Trophoblast cell (in vitro differentiated cells and primary cell): ENCODE measurements around the gene ITPR1.
"Not testable (repeated sequence)": the region's sequence is repeated elsewhere in the genome, so short reads cannot be mapped to it uniquely, and the experiment has no call there.

ENCODE experiments used
- DNase-seq, 2 donors: peaks; one replicate each; pipeline ENCODE4 v3.0.0-alpha.2; 2016
- H2AFZ ChIP-seq: 2 replicates; pipeline ENCODE4 v1.6.1; 2013; ENCODE audit warnings: low read length, moderate library complexity, mild to moderate bottlenecking; ENCODE audit not compliant: insufficient read depth, poor library complexity
- H2AK5ac ChIP-seq: 2 replicates; pipeline ENCODE4 v1.6.1; 2013; ENCODE audit warnings: mild to moderate bottlenecking, low read length
- H2BK120ac ChIP-seq: 2 replicates; pipeline ENCODE4 v1.6.1; 2013; ENCODE audit warnings: low read length, mild to moderate bottlenecking, moderate library complexity; ENCODE audit not compliant: insufficient read depth, poor library complexity
- H2BK12ac ChIP-seq: 2 replicates; pipeline ENCODE4 v1.6.1; 2013; ENCODE audit warnings: mild to moderate bottlenecking, low read length, moderate library complexity
- H2BK5ac ChIP-seq: 2 replicates; pipeline ENCODE4 v1.6.1; 2013; ENCODE audit warnings: low read length, low read depth, moderate library complexity, mild to moderate bottlenecking; ENCODE audit not compliant: poor library complexity
- H3K14ac ChIP-seq: 2 replicates; pipeline ENCODE4 v1.6.1; 2013; ENCODE audit warnings: mild to moderate bottlenecking, low read length
- H3K18ac ChIP-seq: 2 replicates; pipeline ENCODE4 v1.6.1; 2013; ENCODE audit warnings: mild to moderate bottlenecking, low read length
- H3K23ac ChIP-seq: 2 replicates; pipeline ENCODE4 v1.6.1; 2013; ENCODE audit warnings: low read length
- H3K27ac ChIP-seq: 2 replicates; pipeline ENCODE4 v1.5.1; 2013; ENCODE audit warnings: low read depth, mild to moderate bottlenecking, inconsistent platforms, low read length, moderate library complexity
- H3K27me3 ChIP-seq: 2 replicates; pipeline ENCODE4 v1.6.1; 2013; ENCODE audit warnings: inconsistent platforms, mild to moderate bottlenecking, low read length, moderate library complexity; ENCODE audit not compliant: insufficient read depth
- H3K36me3 ChIP-seq, 2 experiments: 1 replicate in 1 of 2; 2 replicates in 1 of 2; pipeline ENCODE4 v1.6.1; 2013; ENCODE audit warnings: low read length in 2 of 2, mild to moderate bottlenecking in 2 of 2, moderate library complexity in 1 of 2; ENCODE audit not compliant: insufficient read depth in 2 of 2, control insufficient read depth in 1 of 2
- H3K4ac ChIP-seq: 2 replicates; pipeline ENCODE4 v1.6.1; 2013; ENCODE audit warnings: low read depth, mild to moderate bottlenecking, low read length, moderate library complexity
- H3K4me1 ChIP-seq, 2 experiments: 1 replicate in 1 of 2; 2 replicates in 1 of 2; pipeline ENCODE4 v1.6.1; 2013; ENCODE audit warnings: low read length in 2 of 2, mild to moderate bottlenecking in 2 of 2, moderate library complexity in 1 of 2; ENCODE audit not compliant: insufficient read depth in 2 of 2, control insufficient read depth in 1 of 2
- H3K4me2 ChIP-seq: 2 replicates; pipeline ENCODE4 v1.6.1; 2013; ENCODE audit warnings: inconsistent platforms, mild to moderate bottlenecking, low read length, moderate library complexity
- H3K4me3 ChIP-seq: 2 replicates; pipeline ENCODE4 v1.5.1; 2013; ENCODE audit warnings: mild to moderate bottlenecking, low read depth, low read length, inconsistent platforms
- H3K79me1 ChIP-seq: one replicate; pipeline ENCODE4 v1.6.1; 2013; ENCODE audit warnings: low read length
- H3K79me2 ChIP-seq: 2 replicates; pipeline ENCODE4 v1.6.1; 2013; ENCODE audit warnings: low read length, mild to moderate bottlenecking; ENCODE audit not compliant: control insufficient read depth, insufficient read depth, poor library complexity
- H3K9ac ChIP-seq: 2 replicates; pipeline ENCODE4 v1.6.1; 2013; ENCODE audit warnings: mild to moderate bottlenecking, low read length
- H3K9me3 ChIP-seq: 2 replicates; pipeline ENCODE4 v1.6.1; 2013; ENCODE audit warnings: low read depth, mild to moderate bottlenecking, control low read depth, inconsistent platforms, low read length; ENCODE audit not compliant: insufficient read depth
- H4K12ac ChIP-seq: 2 replicates; pipeline ENCODE4 v1.6.1; 2013; ENCODE audit warnings: low read depth, mild to moderate bottlenecking, low read length, moderate library complexity
- H4K8ac ChIP-seq: 2 replicates; pipeline ENCODE4 v1.6.1; 2013; ENCODE audit warnings: low read depth, mild to moderate bottlenecking, low read length, moderate library complexity
- H4K91ac ChIP-seq: one replicate; pipeline ENCODE4 v1.6.1; 2013; ENCODE audit warnings: low read depth, mild to moderate bottlenecking, low read length, moderate library complexity
- WGBS: extraction: QIAGEN DNeasy Blood & Tissue Kit; methylation state at CpG from one replicate; pipeline ENCODE4 v1.1.7; 2013; ENCODE audit warnings: missing lambda C conversion rate; ENCODE audit not compliant: insufficient read length, insufficient coverage; ENCODE audit errors: extremely low coverage; 5-methylcytosine and 5-hydroxymethylcytosine counted together

ITPR1 gene

DNA sequence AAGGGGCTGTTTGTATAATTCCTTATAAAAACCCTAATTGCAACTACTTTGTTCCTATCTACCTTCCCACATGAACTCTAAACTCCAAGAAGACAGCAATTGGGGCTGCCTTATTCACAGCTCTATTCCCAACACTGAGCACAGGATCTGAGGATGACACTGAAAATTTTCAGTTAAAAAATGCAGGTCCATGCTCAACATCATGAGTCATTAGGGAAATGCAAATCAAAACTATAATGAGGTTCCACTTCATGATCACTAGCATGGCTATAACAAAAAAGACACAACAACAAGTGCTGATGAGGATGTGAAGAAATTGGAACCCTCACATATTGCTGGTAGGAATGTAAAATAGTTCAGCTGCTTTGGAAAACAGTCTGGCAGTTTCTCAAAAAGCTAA, 39.0 kb upstream of the ITPR1 start:
- no peak overlapping the region for H4K12ac ChIP-seq
- H3K4me2 ChIP-seq: no peak overlapping the region
- H2BK120ac ChIP-seq: no peak overlapping the region
- H3K4me1 ChIP-seq: no peaks in the 10 kb centered on the region
- H3K14ac ChIP-seq: no peak overlapping the region
- H3K4ac ChIP-seq: no peak overlapping the region
- no peak overlapping the region for H3K27ac ChIP-seq
- H2AK5ac ChIP-seq: no peak overlapping the region
- H3K9me3 ChIP-seq: no peaks in the 10 kb centered on the region
- no peak overlapping the region for H2BK12ac ChIP-seq
- no peak overlapping the region for H3K9ac ChIP-seq
- H4K91ac ChIP-seq: no peak overlapping the region
- no peak overlapping the region for H3K4me3 ChIP-seq
- H3K27me3 ChIP-seq: no peaks in the 10 kb centered on the region
- no peak overlapping the region for H2BK5ac ChIP-seq
- H4K8ac ChIP-seq: no peak overlapping the region
- DNase-seq: no peak
- H3K36me3 ChIP-seq: no peaks in the 10 kb centered on the region
- H3K23ac ChIP-seq: no peak overlapping the region
- H3K18ac ChIP-seq: no peak overlapping the region
- H3K79me1 ChIP-seq: no peaks in the 10 kb centered on the region
- H3K79me2 ChIP-seq: no peaks in the 10 kb centered on the region
- H2AFZ ChIP-seq: no peak overlapping the region

DNA sequence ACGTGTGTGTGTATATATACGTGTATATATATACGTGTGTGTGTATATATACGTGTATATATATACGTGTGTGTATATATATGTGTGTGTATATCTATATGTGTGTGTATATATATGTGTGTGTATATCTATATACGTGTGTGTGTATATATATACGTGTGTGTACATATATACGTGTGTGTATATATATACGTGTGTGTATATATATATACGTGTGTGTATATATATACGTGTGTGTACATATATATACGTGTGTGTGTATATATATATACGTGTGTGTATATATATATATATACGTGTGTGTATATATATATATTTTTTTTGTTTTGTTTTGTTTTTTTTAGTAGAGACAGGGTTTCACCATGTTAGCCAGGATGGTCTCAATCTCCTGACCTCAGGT, 36.4 kb upstream of the ITPR1 start:
- not testable (repeated sequence) for H3K27me3 ChIP-seq, H3K36me3 ChIP-seq, H4K91ac ChIP-seq, H2AK5ac ChIP-seq, DNase-seq, H3K9me3 ChIP-seq, H2BK5ac ChIP-seq, H3K4me1 ChIP-seq, H3K18ac ChIP-seq, H3K9ac ChIP-seq, H3K14ac ChIP-seq, H4K8ac ChIP-seq, H2BK12ac ChIP-seq, H3K4me3 ChIP-seq, H2BK120ac ChIP-seq, H3K23ac ChIP-seq, H3K79me1 ChIP-seq, H2AFZ ChIP-seq, H3K4ac ChIP-seq, H3K27ac ChIP-seq, H3K4me2 ChIP-seq, H3K79me2 ChIP-seq, H4K12ac ChIP-seq
- WGBS: no CpG with 5 or more reads among the region's 14 CpGs

- Histone ChIP-seq H2BK120ac (no peak overlapping the region), H3K9me3 (no peaks in the 10 kb centered on the region), H3K4ac (no peak overlapping the region), H3K18ac (no peak overlapping the region), H3K79me2 (no peaks in the 10 kb centered on the region), H2AK5ac (no peak overlapping the region), H3K36me3 (no peaks in the 10 kb centered on the region), H3K9ac (no peak overlapping the region), H3K4me2 (no peak overlapping the region), H4K8ac (no peak overlapping the region), H3K23ac (no peak overlapping the region), H3K4me1 (no peaks in the 10 kb centered on the region), H2AFZ (no peak overlapping the region), H4K12ac (no peak overlapping the region), H3K79me1 (no peaks in the 10 kb centered on the region), H3K27ac (no peak overlapping the region), H3K14ac (no peak overlapping the region), H2BK12ac (no peak overlapping the region), H4K91ac (no peak overlapping the region), H2BK5ac (no peak overlapping the region), H3K27me3 (no peaks in the 10 kb centered on the region), H3K4me3 (no peak overlapping the region)
- no CpG with 5 or more reads among the region's 3 CpGs for WGBS
- no peak for DNase-seq
These were observed 34.2 kb upstream of the ITPR1 start for GRCh38 chr3:4458961-4459360.

GRCh38 chr3:4460334-4460733, 32.8 kb upstream of the ITPR1 start:
- H3K36me3 ChIP-seq: no peaks in the 10 kb centered on the region
- H3K27me3 ChIP-seq: no peaks in the 10 kb centered on the region
- no peak overlapping the region for H2AK5ac ChIP-seq
- no peak for DNase-seq
- H4K8ac ChIP-seq: no peak overlapping the region
- no peak overlapping the region for H3K18ac ChIP-seq
- no peak overlapping the region for H2AFZ ChIP-seq
- no peak overlapping the region for H3K4me3 ChIP-seq
- H3K79me1 ChIP-seq: no peaks in the 10 kb centered on the region
- H2BK12ac ChIP-seq: no peak overlapping the region
- no peak overlapping the region for H3K27ac ChIP-seq
- no peak overlapping the region for H4K91ac ChIP-seq
- no peak overlapping the region for H3K14ac ChIP-seq
- no peak overlapping the region for H3K9ac ChIP-seq
- H3K23ac ChIP-seq: no peak overlapping the region
- no peaks in the 10 kb centered on the region for H3K4me1 ChIP-seq
- WGBS: no CpG with 5 or more reads among the region's 4 CpGs
- no peak overlapping the region for H4K12ac ChIP-seq
- no peak overlapping the region for H3K4ac ChIP-seq
- H2BK5ac ChIP-seq: no peak overlapping the region
- no peaks in the 10 kb centered on the region for H3K9me3 ChIP-seq
- no peak overlapping the region for H2BK120ac ChIP-seq
- no peak overlapping the region for H3K4me2 ChIP-seq
- H3K79me2 ChIP-seq: no peaks in the 10 kb centered on the region
